IMR-90 (cell line): ENCODE measurements around the gene NEK4. TPM values are rescaled to one million over a fixed set of nuclear protein-coding genes. Genes with fewer than 3 reads are reported as not detected.

Source experiments
- ATAC-seq: fragments of 200-7000 bp; cut with Tn5 transposase; 2 replicates; pipeline ENCODE4 v1.9.1; 2020; ENCODE audit warnings: low read depth, mild to moderate bottlenecking, moderate library complexity
- BruUV-seq: library from RNA; stranded (reverse); fragments of 400-500 nt; replicated peaks from 2 replicates; lab custom pipeline; 2021; lab: Mats Ljungman, UMichigan
- CTCF ChIA-PET: fragments of 300-600 bp; formaldehyde crosslinking; extraction: SDS; loops from one replicate; lab custom pipeline; 2021; ENCODE audit warnings: antibody characterized with exemption; lab: Yijun Ruan, JAX
- POLR2A ChIA-PET: fragments of 300-600 bp; sonication (Branson Sonifier 250); formaldehyde crosslinking; loops from one replicate; lab custom pipeline; 2022; ENCODE audit warnings: antibody characterized with exemption; ENCODE audit not compliant: unreplicated experiment; lab: Charles Lee
- DNase-seq: peaks from one replicate; pipeline ENCODE4 v3.0.0; 2013
- H2AFZ ChIP-seq: replicated peaks from 2 replicates; pipeline ENCODE3; 2013; ENCODE audit warnings: low read length, mild to moderate bottlenecking; ENCODE audit not compliant: poor library complexity
- H2AK5ac ChIP-seq: 2 replicates; pipeline ENCODE4 v1.6.1; 2013; ENCODE audit warnings: low read depth, low read length, inconsistent platforms
- H2AK9ac ChIP-seq: replicated peaks from 2 replicates; pipeline ENCODE3; 2013; ENCODE audit warnings: mild to moderate bottlenecking, low read depth, low read length, moderate library complexity; ENCODE audit not compliant: poor library complexity
- H2BK120ac ChIP-seq: 2 replicates; pipeline ENCODE4 v1.6.1; 2013; ENCODE audit warnings: low read depth, low read length, inconsistent platforms
- H2BK15ac ChIP-seq: 3 replicates; pipeline ENCODE4 v1.6.1; 2013; ENCODE audit warnings: low read depth, low read length, inconsistent platforms
- H2BK20ac ChIP-seq: 2 replicates; pipeline ENCODE4 v1.6.1; 2013; ENCODE audit warnings: low read depth, mild to moderate bottlenecking, inconsistent platforms, low read length, moderate library complexity
- H2BK5ac ChIP-seq: 2 replicates; pipeline ENCODE4 v1.6.1; 2013; ENCODE audit warnings: mild to moderate bottlenecking, low read depth, low read length, inconsistent platforms; ENCODE audit not compliant: poor library complexity, severe bottlenecking
- H3K14ac ChIP-seq: replicated peaks from 2 replicates; pipeline ENCODE4 v1.6.1; 2013; ENCODE audit warnings: low read depth, low read length, inconsistent platforms
- H3K18ac ChIP-seq: 2 replicates; pipeline ENCODE4 v1.6.1; 2013; ENCODE audit warnings: low read depth, low read length, control low read depth
- H3K23ac ChIP-seq: 2 replicates; pipeline ENCODE4 v1.6.1; 2013; ENCODE audit warnings: low read depth, low read length, inconsistent platforms
- H3K27ac ChIP-seq: 2 replicates; pipeline ENCODE4 v1.5.1; 2013; ENCODE audit warnings: mild to moderate bottlenecking, control low read depth, low read length; ENCODE audit not compliant: insufficient read depth
- H3K27me3 ChIP-seq: 2 replicates; pipeline ENCODE4 v1.6.1; 2013; ENCODE audit warnings: low read length; ENCODE audit not compliant: control insufficient read depth, insufficient read depth
- H3K36me3 ChIP-seq: 2 replicates; pipeline ENCODE4 v1.6.1; 2013; ENCODE audit warnings: low read length, mixed read lengths; ENCODE audit not compliant: control insufficient read depth, insufficient read depth
- H3K4ac ChIP-seq: 2 replicates; pipeline ENCODE4 v1.6.1; 2013; ENCODE audit warnings: low read depth, low read length, inconsistent platforms
- H3K4me1 ChIP-seq: 2 replicates; pipeline ENCODE4 v1.6.1; 2013; ENCODE audit warnings: low read length, mixed read lengths; ENCODE audit not compliant: control insufficient read depth, insufficient read depth
- H3K4me2 ChIP-seq: 2 replicates; pipeline ENCODE4 v1.6.1; 2013; ENCODE audit warnings: low read depth, mild to moderate bottlenecking, control low read depth, low read length, moderate library complexity
- H3K4me3 ChIP-seq: 2 replicates; pipeline ENCODE4 v1.5.1; 2013; ENCODE audit warnings: low read depth, mild to moderate bottlenecking, control low read depth, low read length, moderate library complexity; ENCODE audit not compliant: insufficient read depth
- H3K56ac ChIP-seq: 2 replicates; pipeline ENCODE4 v1.6.1; 2013; ENCODE audit warnings: low read length, inconsistent platforms; ENCODE audit not compliant: insufficient read depth; ENCODE audit errors: extremely low read depth
- H3K79me1 ChIP-seq, 2 experiments: 2 replicates each; pipeline ENCODE4 v1.6.1; 2013; ENCODE audit warnings: low read length in 2 of 2, inconsistent platforms in 1 of 2, low read depth in 1 of 2
- H3K9ac ChIP-seq: 2 replicates; pipeline ENCODE4 v1.6.1; 2013; ENCODE audit warnings: low read depth, low read length, control low read depth
- H3K9me1 ChIP-seq: 2 replicates; pipeline ENCODE4 v1.6.1; 2013; ENCODE audit warnings: low read length, inconsistent platforms; ENCODE audit not compliant: insufficient read depth
- H3K9me3 ChIP-seq: 2 replicates; pipeline ENCODE4 v1.6.1; 2013; ENCODE audit warnings: low read length; ENCODE audit not compliant: control insufficient read depth, insufficient read depth
- H4K20me1 ChIP-seq: 2 replicates; pipeline ENCODE4 v1.6.1; 2013; ENCODE audit warnings: low read length, inconsistent platforms; ENCODE audit not compliant: insufficient read depth
- H4K5ac ChIP-seq: 2 replicates; pipeline ENCODE4 v1.6.1; 2013; ENCODE audit warnings: mild to moderate bottlenecking, low read depth, low read length, control low read depth
- H4K8ac ChIP-seq, 2 experiments: 2 replicates each; pipeline ENCODE4 v1.6.1; 2013; ENCODE audit warnings: low read depth in 2 of 2, low read length in 2 of 2, control low read depth in 1 of 2, inconsistent platforms in 1 of 2
- H4K91ac ChIP-seq: 2 replicates; pipeline ENCODE4 v1.6.1; 2013; ENCODE audit warnings: low read depth, low read length, inconsistent platforms; ENCODE audit not compliant: insufficient read depth
- BHLHE40 ChIP-seq: fragments of 150-350 bp; IDR thresholded peaks from 2 replicates; pipeline ENCODE4 v1.6.1; 2016; ENCODE audit warnings: mild to moderate bottlenecking, low read depth, low read length
- CEBPB ChIP-seq: IDR thresholded peaks from 2 replicates; pipeline ENCODE4 v1.6.1; 2012; ENCODE audit warnings: low read depth, low read length, improper control_type of control experiment
- CHD1 ChIP-seq: IDR thresholded peaks from 2 replicates; pipeline ENCODE4 v1.6.1; 2012; ENCODE audit warnings: low read depth, low read length, improper control_type of control experiment
- CTCF ChIP-seq: conservative IDR thresholded peaks from 2 replicates; pipeline ENCODE4 v1.5.1; 2012; ENCODE audit warnings: mild to moderate bottlenecking, low read depth, low read length, improper control_type of control experiment
- ELK1 ChIP-seq: fragments of 150-350 bp; IDR thresholded peaks from 2 replicates; pipeline ENCODE4 v1.6.1; 2016; ENCODE audit warnings: low read depth, mild to moderate bottlenecking, low read length, moderate library complexity, borderline replicate concordance
- FOS ChIP-seq: fragments of 150-350 bp; IDR thresholded peaks from 2 replicates; pipeline ENCODE4 v1.6.1; 2016; ENCODE audit warnings: low read depth, low read length
- MAFK ChIP-seq: IDR thresholded peaks from 2 replicates; pipeline ENCODE4 v1.6.1; 2012; ENCODE audit warnings: low read depth, low read length, improper control_type of control experiment
- MAZ ChIP-seq: IDR thresholded peaks from 2 replicates; pipeline ENCODE4 v1.6.1; 2012; ENCODE audit warnings: low read depth, mild to moderate bottlenecking, low read length, improper control_type of control experiment, moderate library complexity, borderline replicate concordance
- MXI1 ChIP-seq: IDR thresholded peaks from 2 replicates; pipeline ENCODE4 v1.6.1; 2012; ENCODE audit warnings: low read depth, mild to moderate bottlenecking, low read length, moderate library complexity, borderline replicate concordance
- NFE2L2 ChIP-seq: fragments of 150-350 bp; IDR thresholded peaks from 2 replicates; pipeline ENCODE4 v1.6.1; 2016; ENCODE audit warnings: low read depth, mild to moderate bottlenecking, low read length
- POLR2A ChIP-seq: IDR thresholded peaks from 2 replicates; pipeline ENCODE4 v1.6.1; 2012; ENCODE audit warnings: mild to moderate bottlenecking, low read depth, low read length
- RAD21 ChIP-seq: IDR thresholded peaks from 2 replicates; pipeline ENCODE4 v1.6.1; 2012; ENCODE audit warnings: low read length, improper control_type of control experiment
- RCOR1 ChIP-seq: IDR thresholded peaks from 2 replicates; pipeline ENCODE4 v1.6.1; 2012; ENCODE audit warnings: mild to moderate bottlenecking, low read length, improper control_type of control experiment; ENCODE audit not compliant: insufficient replicate concordance
- RFX5 ChIP-seq: IDR thresholded peaks from 2 replicates; pipeline ENCODE4 v1.8.0; 2012; ENCODE audit warnings: low read depth, mild to moderate bottlenecking, low read length, moderate library complexity
- SMC3 ChIP-seq: fragments of 150-350 bp; IDR thresholded peaks from 2 replicates; pipeline ENCODE4 v1.6.1; 2016; ENCODE audit warnings: low read depth, mild to moderate bottlenecking, antibody characterized with exemption, low read length, moderate library complexity
- USF2 ChIP-seq: fragments of 150-350 bp; IDR thresholded peaks from 2 replicates; pipeline ENCODE4 v1.6.1; 2017; ENCODE audit warnings: mild to moderate bottlenecking, antibody characterized with exemption, low read length, low read depth
- WGBS, 2 experiments: methylation state at CpG; one replicate each; pipeline versions ENCODE4 v1.1.5 to v1.1.7; 2013; ENCODE audit warnings: missing lambda C conversion rate in 2 of 2; ENCODE audit not compliant: insufficient read length in 1 of 2; ENCODE audit errors: extremely low coverage in 2 of 2; 5-methylcytosine and 5-hydroxymethylcytosine counted together
- dilution Hi-C: fragments of 300-500 bp; cut with HindIII; formaldehyde crosslinking; loops from one replicate; pipeline ENCODE4 v1.14.3; 2018; ENCODE audit warnings: low sequenced_read_pairs; ENCODE audit not compliant: unreplicated experiment
- in situ Hi-C: fragments of 300-500 bp; cut with MboI; formaldehyde crosslinking; loops from 3 replicates; pipeline ENCODE4 v1.14.3; 2019; ENCODE audit warnings: low sequenced_read_pairs, inconsistent platforms, mixed read lengths
- intact Hi-C: fragments of 100-400 bp; cut with micrococcal nuclease; formaldehyde crosslinking; loops from 2 replicates; pipeline ENCODE4 v1.10.0; 2022
- polyA plus RNA-seq, 3 experiments: library from polyadenylated mRNA; depleted of rRNA; stranded (reverse); fragments of >200 nt; gene quantifications; 2 replicates each; pipeline ENCODE4 v1.2.3, GENCODE V29; 2012; ENCODE audit warnings: low replicate concordance in 1 of 3
- total RNA-seq: library from RNA; depleted of rRNA; stranded (reverse); fragments of >200 nt; gene quantifications from 2 replicates; pipeline ENCODE4 v1.2.3, GENCODE V29; 2012

Gene NEK4
- total and polyA plus RNA-seq, 2 of the 4 experiments (the other 2 are of a cell fraction), result 10.3 to 24.7 TPM

GRCh38 chr3:52809149-52809548 is 38.4 kb upstream of the NEK4 start:
- no peak overlapping the region for H2AK5ac ChIP-seq
- no peak overlapping the region for H4K5ac ChIP-seq
- BruUV-seq, result no TSS peak
- WGBS, 2 experiments, result 9% methylated on average over 1 of the region's 2 CpGs; no CpG with 5 or more reads in 1 of the 2 experiments
- no peak overlapping the region for H3K9ac ChIP-seq
- H3K14ac ChIP-seq, result no peak overlapping the region
- H2BK120ac ChIP-seq, result no peak overlapping the region
- H4K20me1 ChIP-seq, result no peaks in the 10 kb centered on the region
- CTCF ChIA-PET, result interaction anchor here (1.7 kb wide), 1 partner anchor 12 kb away, joined by 6 read pairs; no protein-coding TSS in a partner anchor
- H3K79me1 ChIP-seq, result no peaks in the 10 kb centered on the region
- H3K27ac ChIP-seq, result no peak overlapping the region
- TF ChIP-seq MXI1, result no peak
- no peak for TF ChIP-seq CTCF
- TF ChIP-seq MAFK, result no peak
- TF ChIP-seq RFX5, result no peak
- no peak for TF ChIP-seq RCOR1
- no peak for TF ChIP-seq RAD21
- no peak for TF ChIP-seq CHD1
- TF ChIP-seq CEBPB, result no peak
- no peak for TF ChIP-seq FOS
- TF ChIP-seq NFE2L2, result no peak
- no peak for TF ChIP-seq ELK1
- TF ChIP-seq BHLHE40, result no peak
- TF ChIP-seq USF2, result no peak
- TF ChIP-seq MAZ, result no peak
- TF ChIP-seq SMC3, result no peak
- TF ChIP-seq POLR2A, result no peak
- H2BK15ac ChIP-seq, result no peak overlapping the region
- H3K23ac ChIP-seq, result no peak overlapping the region
- no peaks in the 10 kb centered on the region for H3K36me3 ChIP-seq
- intact Hi-C loops, result no loop called here
- no peaks in the 10 kb centered on the region for H3K9me1 ChIP-seq
- ATAC-seq (no peak), DNase-seq (no peak)
- H3K4me1 ChIP-seq, result no peaks in the 10 kb centered on the region
- H4K8ac ChIP-seq, result no peak overlapping the region
- H3K4me3 ChIP-seq, result no peak overlapping the region
- H4K91ac ChIP-seq, result no peak overlapping the region
- dilution Hi-C loops, result no loop called here
- H2BK20ac ChIP-seq, result no peak overlapping the region
- H3K56ac ChIP-seq, result no peak overlapping the region
- no peak overlapping the region for H3K4ac ChIP-seq
- H3K27me3 ChIP-seq, result peaks cover 19% of the 10 kb centered on the region; the same call in 1 of the 2 replicates
- no peaks in the 10 kb centered on the region for H3K9me3 ChIP-seq
- H2BK5ac ChIP-seq, result no peak overlapping the region
- H2AFZ ChIP-seq, result no peak overlapping the region
- POLR2A ChIA-PET, result no interaction called here
- H2AK9ac ChIP-seq, result no peak overlapping the region
- H3K4me2 ChIP-seq, result no peak overlapping the region
- in situ Hi-C loops, result no loop called here
- no peak overlapping the region for H3K18ac ChIP-seq
